ENCODE results near the gene GALNT2.

The GALNT2 gene

DNA sequence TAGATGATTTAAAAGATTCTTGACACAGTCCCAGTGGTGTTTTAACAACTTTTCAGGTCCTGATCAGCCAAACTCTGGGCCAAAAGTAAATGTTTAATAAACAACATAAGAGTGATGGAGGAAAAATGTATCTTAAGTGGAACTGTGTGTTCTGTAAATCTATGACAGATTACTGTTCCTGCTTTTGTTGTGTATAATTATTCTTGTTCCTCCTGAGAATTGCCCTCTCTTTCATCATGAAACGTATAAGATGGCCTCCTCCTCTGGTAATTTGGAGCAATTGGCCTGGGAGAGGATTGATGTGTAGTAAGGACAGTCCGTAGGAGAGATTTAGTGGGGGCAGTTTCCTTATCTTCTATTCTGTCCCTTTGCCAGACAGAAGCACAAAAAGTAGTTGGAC lies 34.5 kb downstream of the GALNT2 start:
- TF ChIP-seq, protein P1, sequence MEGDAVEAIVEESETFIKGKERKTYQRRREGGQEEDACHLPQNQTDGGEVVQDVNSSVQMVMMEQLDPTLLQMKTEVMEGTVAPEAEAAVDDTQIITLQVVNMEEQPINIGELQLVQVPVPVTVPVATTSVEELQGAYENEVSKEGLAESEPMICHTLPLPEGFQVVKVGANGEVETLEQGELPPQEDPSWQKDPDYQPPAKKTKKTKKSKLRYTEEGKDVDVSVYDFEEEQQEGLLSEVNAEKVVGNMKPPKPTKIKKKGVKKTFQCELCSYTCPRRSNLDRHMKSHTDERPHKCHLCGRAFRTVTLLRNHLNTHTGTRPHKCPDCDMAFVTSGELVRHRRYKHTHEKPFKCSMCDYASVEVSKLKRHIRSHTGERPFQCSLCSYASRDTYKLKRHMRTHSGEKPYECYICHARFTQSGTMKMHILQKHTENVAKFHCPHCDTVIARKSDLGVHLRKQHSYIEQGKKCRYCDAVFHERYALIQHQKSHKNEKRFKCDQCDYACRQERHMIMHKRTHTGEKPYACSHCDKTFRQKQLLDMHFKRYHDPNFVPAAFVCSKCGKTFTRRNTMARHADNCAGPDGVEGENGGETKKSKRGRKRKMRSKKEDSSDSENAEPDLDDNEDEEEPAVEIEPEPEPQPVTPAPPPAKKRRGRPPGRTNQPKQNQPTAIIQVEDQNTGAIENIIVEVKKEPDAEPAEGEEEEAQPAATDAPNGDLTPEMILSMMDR (IDR thresholded peaks at IDR 0.05; ENCODE audit: low read length), result no peak
- TF ChIP-seq EZH2phosphoT487 (IDR thresholded peaks at IDR 0.05; ENCODE audit: low read length), result no peak
- TF ChIP-seq EZH2 (optimal IDR thresholded peaks at IDR 0.05; ENCODE audit: low read depth, low read length), result no peak
- no peaks in the 10 kb centered on the region for H4K20me1 ChIP-seq (ENCODE audit: insufficient read depth, low read length)
- no peak overlapping the region for H3K4me3 ChIP-seq (ENCODE audit: low read length)
- no peak overlapping the region for H2AFZ ChIP-seq (ENCODE audit: low read length)
- H3K9me3 ChIP-seq (replicated peaks; ENCODE audit: insufficient read depth, low read length), result no peaks in the 10 kb centered on the region
- no peaks in the 10 kb centered on the region for H3K9me2 ChIP-seq (replicated peaks; ENCODE audit: insufficient read depth, low read length)
- H3K27me3 ChIP-seq (replicated peaks; ENCODE audit: insufficient read depth, low read length), result no peaks in the 10 kb centered on the region
- peaks cover 38% of the 10 kb centered on the region for H3F3A ChIP-seq (ENCODE audit: insufficient read depth, low read length)
- peaks cover 42% of the 10 kb centered on the region for H3K4me1 ChIP-seq (ENCODE audit: low read length)
- H3K9ac ChIP-seq (ENCODE audit: low read length), result no peak overlapping the region
- H3K79me2 ChIP-seq (ENCODE audit: low read length), result peaks cover 96% of the 10 kb centered on the region
- DNase-seq, result no peak
- no peaks in the 10 kb centered on the region for H3K36me3 ChIP-seq (replicated peaks; ENCODE audit: insufficient read depth, low read length)
- no peak overlapping the region for H3K27ac ChIP-seq (ENCODE audit: low read length)
- H3K4me2 ChIP-seq (ENCODE audit: low read depth, low read length), result no peak overlapping the region

DNA sequence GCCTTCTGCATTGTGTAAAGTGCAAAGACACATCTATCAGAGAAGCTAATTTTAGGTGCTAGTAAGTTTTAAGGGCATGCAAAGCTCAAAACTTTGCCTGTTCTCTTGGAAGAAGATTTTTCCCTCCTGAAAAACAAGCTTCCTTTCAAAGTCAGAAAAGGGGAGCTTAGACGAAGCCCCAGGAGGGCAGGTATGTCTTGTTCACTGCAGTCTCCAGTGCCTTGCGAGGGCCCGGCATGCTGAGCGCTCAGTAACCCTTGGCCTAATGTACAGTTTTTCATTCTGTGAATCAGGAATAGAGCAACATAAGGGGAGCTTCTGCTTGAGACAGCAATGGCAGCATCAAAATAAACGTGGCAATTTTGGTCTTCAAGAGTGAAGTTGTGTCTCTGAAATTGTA lies 35.0 kb downstream of the GALNT2 start:
- no peaks in the 10 kb centered on the region for H4K20me1 ChIP-seq (ENCODE audit: insufficient read depth, low read length)
- no peak overlapping the region for H3K4me3 ChIP-seq (ENCODE audit: low read length)
- no peaks in the 10 kb centered on the region for H3K27me3 ChIP-seq (replicated peaks; ENCODE audit: insufficient read depth, low read length)
- peaks cover 38% of the 10 kb centered on the region for H3F3A ChIP-seq (ENCODE audit: insufficient read depth, low read length)
- H3K36me3 ChIP-seq (replicated peaks; ENCODE audit: insufficient read depth, low read length), result no peaks in the 10 kb centered on the region
- no peak overlapping the region for H2AFZ ChIP-seq (ENCODE audit: low read length)
- TF ChIP-seq, protein P1 (IDR thresholded peaks at IDR 0.05; ENCODE audit: low read length), result no peak
- TF ChIP-seq EZH2 (optimal IDR thresholded peaks at IDR 0.05; ENCODE audit: low read depth, low read length) (no peak), EZH2phosphoT487 (IDR thresholded peaks at IDR 0.05; ENCODE audit: low read length) (no peak)
- H3K27ac ChIP-seq (ENCODE audit: low read length), result no peak overlapping the region
- H3K4me1 ChIP-seq (ENCODE audit: low read length), result peaks cover 47% of the 10 kb centered on the region
- H3K9ac ChIP-seq (ENCODE audit: low read length), result no peak overlapping the region
- peaks cover 96% of the 10 kb centered on the region for H3K79me2 ChIP-seq (ENCODE audit: low read length)
- no peaks in the 10 kb centered on the region for H3K9me3 ChIP-seq (replicated peaks; ENCODE audit: insufficient read depth, low read length)
- H3K9me2 ChIP-seq (replicated peaks; ENCODE audit: insufficient read depth, low read length), result no peaks in the 10 kb centered on the region
- H3K4me2 ChIP-seq (ENCODE audit: low read depth, low read length), result no peak overlapping the region
- DNase-seq, result no peak

DNA sequence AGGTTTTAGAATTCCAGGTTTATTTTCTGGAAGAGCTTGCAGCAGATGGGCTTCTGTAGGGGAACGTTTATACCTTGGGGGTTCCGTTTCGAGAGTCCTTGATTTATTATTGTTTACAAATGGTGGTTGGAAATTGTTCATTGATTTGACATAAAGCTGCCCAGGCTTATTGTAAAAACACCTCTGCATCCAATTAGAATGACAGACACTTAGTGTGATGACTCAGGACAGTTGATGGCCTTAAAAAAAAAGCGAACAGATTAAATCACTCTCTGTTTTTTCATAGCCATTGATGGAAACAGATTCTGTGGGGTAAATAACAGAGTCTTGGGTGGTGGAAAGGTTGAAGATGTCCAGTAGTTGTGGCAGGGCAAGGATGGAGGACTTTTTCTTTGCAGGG lies 35.4 kb downstream of the GALNT2 start:
- TF ChIP-seq, protein P1 (IDR thresholded peaks at IDR 0.05; ENCODE audit: low read length), result no peak
- TF ChIP-seq EZH2phosphoT487 (IDR thresholded peaks at IDR 0.05; ENCODE audit: low read length) (no peak), EZH2 (optimal IDR thresholded peaks at IDR 0.05; ENCODE audit: low read depth, low read length) (no peak)
- Histone ChIP-seq H4K20me1 (ENCODE audit: insufficient read depth, low read length) (no peaks in the 10 kb centered on the region), H3K79me2 (ENCODE audit: low read length) (peaks cover 96% of the 10 kb centered on the region), H3K4me3 (ENCODE audit: low read length) (no peak overlapping the region), H3K27me3 (replicated peaks; ENCODE audit: insufficient read depth, low read length) (no peaks in the 10 kb centered on the region), H3K4me2 (ENCODE audit: low read depth, low read length) (peak overlapping the region; percentile 80; the same call in 1 of the 2 replicates), H2AFZ (ENCODE audit: low read length) (no peak overlapping the region), H3F3A (ENCODE audit: insufficient read depth, low read length) (peaks cover 38% of the 10 kb centered on the region), H3K9me3 (replicated peaks; ENCODE audit: insufficient read depth, low read length) (no peaks in the 10 kb centered on the region), H3K27ac (ENCODE audit: low read length) (peak overlapping the region; percentile 80; the same call in 1 of the 2 replicates), H3K4me1 (ENCODE audit: low read length) (peaks cover 48% of the 10 kb centered on the region), H3K9me2 (replicated peaks; ENCODE audit: insufficient read depth, low read length) (no peaks in the 10 kb centered on the region), H3K9ac (ENCODE audit: low read length) (no peak overlapping the region), H3K36me3 (replicated peaks; ENCODE audit: insufficient read depth, low read length) (no peaks in the 10 kb centered on the region)
- no peak for DNase-seq

All from MM.1S (cell line).